GM21825 (cell line): ENCODE measurements around the gene RPL37A.

Experiments
- ATAC-seq: cut with Tn5 transposase; IDR thresholded peaks from one replicate; pipeline ENCODE4 v1.9.1; 2021; ENCODE audit warnings: mild to moderate bottlenecking, moderate library complexity; ENCODE audit not compliant: unreplicated experiment

RPL37A gene

GRCh38 chr2:216498379-216499352 lies at the start of gene RPL37A:
Gene RPL37A, plus strand, starts transcription at chr2:216498844. Its CDS starts 31 bp downstream, at chr2:216498875.
- peak; percentile 86 for ATAC-seq

GRCh38 chr2:216450346-216450745 lies 48.3 kb upstream of the RPL37A start:
- ATAC-seq = no peak

- ATAC-seq = no peak
These were observed 47.9 kb upstream of the RPL37A start for GRCh38 chr2:216450784-216451183.

GRCh38 chr2:216453955-216454614 lies 44.6 kb upstream of the RPL37A start:
- ATAC-seq = no peak

GRCh38 chr2:216463148-216463547 lies 35.5 kb upstream of the RPL37A start:
- ATAC-seq = no peak

- no peak for ATAC-seq
These were observed 34.4 kb upstream of the RPL37A start for GRCh38 chr2:216464104-216464720.

GRCh38 chr2:216465579-216466195 lies 33.0 kb upstream of the RPL37A start:
- no peak for ATAC-seq

GRCh38 chr2:216467845-216468244 lies 30.8 kb upstream of the RPL37A start:
- no peak for ATAC-seq

- no peak for ATAC-seq
These were observed 29.0 kb upstream of the RPL37A start for GRCh38 chr2:216469661-216470060.

- no peak for ATAC-seq
These were observed 25.5 kb upstream of the RPL37A start for GRCh38 chr2:216473187-216473586.

GRCh38 chr2:216474925-216475670 lies 23.5 kb upstream of the RPL37A start:
- peak; percentile 72 for ATAC-seq

- ATAC-seq = no peak
These were observed 22.9 kb upstream of the RPL37A start for GRCh38 chr2:216475767-216476166.

GRCh38 chr2:216477283-216478035 lies 21.2 kb upstream of the RPL37A start:
- ATAC-seq = no peak

- ATAC-seq = no peak
These were observed 20.5 kb upstream of the RPL37A start for GRCh38 chr2:216478151-216478550.

GRCh38 chr2:216478791-216479190 lies 19.9 kb upstream of the RPL37A start:
- no peak for ATAC-seq

GRCh38 chr2:216480221-216480620 lies 18.4 kb upstream of the RPL37A start:
- ATAC-seq = no peak

GRCh38 chr2:216482640-216483039 lies 16.0 kb upstream of the RPL37A start:
- ATAC-seq = no peak

GRCh38 chr2:216485237-216485636 lies 13.4 kb upstream of the RPL37A start:
- no peak for ATAC-seq

GRCh38 chr2:216485745-216486144 lies 12.9 kb upstream of the RPL37A start:
- ATAC-seq = no peak

- ATAC-seq = no peak
These were observed 12.4 kb upstream of the RPL37A start for GRCh38 chr2:216486271-216486670.
